SK-N-SH (cell line): ENCODE results near the gene PCK2. TPM values are rescaled to one million over a fixed set of nuclear protein-coding genes. Genes with fewer than 3 reads are reported as not detected.

Source experiments
- CTCF ChIA-PET: fragments of 300-600, 350-600 bp; formaldehyde crosslinking; extraction: SDS; loops from one replicate; lab custom pipeline; 2021; lab: Yijun Ruan, JAX
- POLR2A ChIA-PET: fragments of 350-600 bp; sonication (Branson Sonifier 250); formaldehyde crosslinking; extraction: SDS; loops from one replicate; lab custom pipeline; 2020; ENCODE audit warnings: antibody characterized with exemption, inconsistent platforms; lab: Yijun Ruan, JAX
- DNase-seq: peaks from one replicate; pipeline ENCODE4 v3.0.0; 2012
- H2AFZ ChIP-seq: fragments of 200-600 bp; sonication (generic); 2 replicates; pipeline ENCODE4 v1.8.1; 2016; ENCODE audit warnings: antibody characterized with exemption, mild to moderate bottlenecking, low read depth
- H3F3A ChIP-seq: fragments of 200-600 bp; sonication (generic); replicated peaks from 2 replicates; pipeline ENCODE3; 2016; ENCODE audit warnings: antibody characterized with exemption, mild to moderate bottlenecking; ENCODE audit not compliant: insufficient read depth
- H3K27ac ChIP-seq, 2 experiments: fragments of 200-500 bp in 1 of 2; fragments of 200-600 bp in 1 of 2; sonication (Bioruptor generic) in 1 of 2; sonication (generic), shearing (Covaris generic) in 1 of 2; 2 replicates each; pipeline versions ENCODE4 v1.5.1 to v1.6.1; 2014 to 2016; ENCODE audit warnings: low read depth in 2 of 2, inconsistent platforms in 1 of 2, low read length in 1 of 2, mild to moderate bottlenecking in 1 of 2, mixed read lengths in 1 of 2
- H3K27me3 ChIP-seq: fragments of 200-600 bp; sonication (generic), shearing (Covaris generic); 2 replicates; pipeline ENCODE4 v1.6.1; 2016; ENCODE audit warnings: mixed run types; ENCODE audit not compliant: insufficient read depth
- H3K36me3 ChIP-seq, 2 experiments: fragments of 200-500 bp in 1 of 2; fragments of 200-600 bp in 1 of 2; sonication (Bioruptor generic) in 1 of 2; sonication (generic) in 1 of 2; replicated peaks in 1 of 2; 2 replicates each; pipeline versions ENCODE3 to v1.5.1; 2014 to 2016; ENCODE audit warnings: low read length in 1 of 2, mild to moderate bottlenecking in 1 of 2; ENCODE audit not compliant: insufficient read depth in 2 of 2, control insufficient read depth in 1 of 2
- H3K4me1 ChIP-seq, 2 experiments: fragments of 200-500 bp in 1 of 2; fragments of 200-600 bp in 1 of 2; sonication (Bioruptor generic) in 1 of 2; sonication (generic), shearing (Covaris generic) in 1 of 2; 2 replicates each; pipeline versions ENCODE4 v1.5.1 to v1.6.1; 2014 to 2016; ENCODE audit warnings: low read depth in 1 of 2, low read length in 1 of 2, mixed run types in 1 of 2; ENCODE audit not compliant: insufficient read depth in 2 of 2, control insufficient read depth in 1 of 2
- H3K4me2 ChIP-seq: fragments of 200-600 bp; sonication (generic), shearing (Covaris generic); 2 replicates; pipeline ENCODE4 v1.6.1; 2017; ENCODE audit warnings: mixed run types
- H3K4me3 ChIP-seq, 2 experiments: fragments of 200-500 bp in 1 of 2; fragments of 200-600 bp in 1 of 2; sonication (Bioruptor generic) in 1 of 2; sonication (generic), shearing (Covaris generic) in 1 of 2; 2 replicates each; pipeline versions ENCODE4 v1.5.1 to v1.8.1; 2014 to 2016; ENCODE audit warnings: low read depth in 2 of 2, inconsistent platforms in 1 of 2, low read length in 1 of 2, mild to moderate bottlenecking in 1 of 2, mixed read lengths in 1 of 2, moderate library complexity in 1 of 2
- H3K79me2 ChIP-seq: fragments of 200-600 bp; sonication (generic); 2 replicates; pipeline ENCODE4 v1.8.1; 2017; ENCODE audit warnings: mild to moderate bottlenecking; ENCODE audit not compliant: insufficient read depth
- H3K9ac ChIP-seq: fragments of 200-600 bp; sonication (generic); 2 replicates; pipeline ENCODE4 v1.6.1; 2017; ENCODE audit warnings: mixed run types
- H3K9me2 ChIP-seq: fragments of 200-600 bp; sonication (generic); 2 replicates; pipeline ENCODE4 v1.6.1; 2017; ENCODE audit warnings: mixed run types
- H3K9me3 ChIP-seq: fragments of 200-600 bp; sonication (generic); 2 replicates; pipeline ENCODE4 v1.6.1; 2017; ENCODE audit warnings: mixed run types, mild to moderate bottlenecking, moderate library complexity
- H4K20me1 ChIP-seq: fragments of 200-600 bp; sonication (generic); 2 replicates; pipeline ENCODE4 v1.6.1; 2017; ENCODE audit warnings: mild to moderate bottlenecking, mixed run types; ENCODE audit not compliant: insufficient read depth
- CHD2 ChIP-seq: fragments of 150-350 bp; IDR thresholded peaks from 2 replicates; pipeline ENCODE4 v1.6.1; 2018; ENCODE audit warnings: low read length; ENCODE audit not compliant: partially characterized antibody
- CTCF ChIP-seq: fragments of 200-600 bp; sonication (generic); IDR thresholded peaks from 2 replicates; pipeline ENCODE4 v1.6.1; 2017; ENCODE audit warnings: antibody characterized with exemption, mild to moderate bottlenecking, moderate library complexity
- ELF1 ChIP-seq: IDR thresholded peaks from 2 replicates; pipeline ENCODE4 v1.4.0; 2012
- FOSL2 ChIP-seq: IDR thresholded peaks from 2 replicates; pipeline ENCODE4 v1.4.0; 2012; ENCODE audit warnings: low read depth, mild to moderate bottlenecking, moderate library complexity, borderline replicate concordance
- FOXJ3 ChIP-seq: sonication (generic); formaldehyde crosslinking; IDR thresholded peaks from 2 replicates; pipeline ENCODE4 v1.5.1; 2020; ENCODE audit warnings: mild to moderate bottlenecking, missing genetic modification reagents
- FOXM1 ChIP-seq: IDR thresholded peaks from 2 replicates; pipeline ENCODE4 v1.4.0; 2012; ENCODE audit warnings: low read depth, mild to moderate bottlenecking
- GABPA ChIP-seq: IDR thresholded peaks from 2 replicates; pipeline ENCODE4 v1.4.0; 2012; ENCODE audit warnings: low read depth, mild to moderate bottlenecking
- GATA2 ChIP-seq: sonication (generic); formaldehyde crosslinking; IDR thresholded peaks from 2 replicates; pipeline ENCODE4 v1.5.0; 2020; ENCODE audit warnings: mild to moderate bottlenecking, missing genetic modification reagents
- IRF3 ChIP-seq: fragments of 150-350 bp; IDR thresholded peaks from 2 replicates; pipeline ENCODE4 v1.6.1; 2016; ENCODE audit warnings: mild to moderate bottlenecking, low read depth, low read length
- MEF2A ChIP-seq: IDR thresholded peaks from 2 replicates; pipeline ENCODE4 v1.4.0; 2012; ENCODE audit warnings: low read depth, borderline replicate concordance
- NRF1 ChIP-seq: IDR thresholded peaks from 2 replicates; pipeline ENCODE4 v1.6.1; 2012; ENCODE audit warnings: low read depth, mild to moderate bottlenecking, low read length
- POLR2AphosphoS5 ChIP-seq: IDR thresholded peaks from 2 replicates; pipeline ENCODE4 v1.6.1; 2012; ENCODE audit warnings: low read depth, low read length
- RAD21 ChIP-seq: IDR thresholded peaks from 2 replicates; pipeline ENCODE4 v1.6.1; 2012; ENCODE audit warnings: mild to moderate bottlenecking, low read length
- RCOR1 ChIP-seq: fragments of 150-350 bp; IDR thresholded peaks from 2 replicates; pipeline ENCODE4 v1.6.1; 2017; ENCODE audit warnings: antibody characterized with exemption, low read length
- REST ChIP-seq: IDR thresholded peaks from 2 replicates; pipeline ENCODE4 v1.6.1; 2012; ENCODE audit warnings: mild to moderate bottlenecking, low read depth, low read length, moderate library complexity
- TAF1 ChIP-seq: IDR thresholded peaks from 2 replicates; pipeline ENCODE4 v1.6.1; 2012; ENCODE audit warnings: low read depth, mild to moderate bottlenecking, low read length, moderate library complexity, borderline replicate concordance
- TEAD4 ChIP-seq: IDR thresholded peaks from 2 replicates; pipeline ENCODE4 v1.4.0; 2012; ENCODE audit warnings: mild to moderate bottlenecking, borderline replicate concordance; ENCODE audit not compliant: insufficient read depth
- USF2 ChIP-seq: fragments of 150-350 bp; IDR thresholded peaks from 2 replicates; pipeline ENCODE4 v1.6.1; 2017; ENCODE audit warnings: antibody characterized with exemption, low read length, low read depth, borderline replicate concordance
- YY1 ChIP-seq: IDR thresholded peaks from 2 replicates; pipeline ENCODE4 v1.4.0; 2012; ENCODE audit warnings: low read depth, mild to moderate bottlenecking
- WGBS: methylation state at CpG from one replicate; pipeline ENCODE4 v1.1.6; 2017; ENCODE audit warnings: low lambda C conversion rate; 5-methylcytosine and 5-hydroxymethylcytosine counted together
- polyA plus RNA-seq, 3 experiments: library from polyadenylated mRNA; depleted of rRNA; stranded (reverse); fragments of >200 nt; gene quantifications; 2 replicates each; pipeline ENCODE4 v1.2.3, GENCODE V29; 2012

PCK2 gene
- polyA plus RNA-seq, 1 of the 3 experiments (the other 2 are of a cell fraction) = 16.6 TPM

- H3K4me1 ChIP-seq = peaks cover 0 to 8% of the 10 kb centered on the region in 2 experiments; a peak in 1 of 4 replicates
- H3K27ac ChIP-seq = no peak overlapping the region
- H3K9ac ChIP-seq = no peak overlapping the region
- H3K9me2 ChIP-seq = no peaks in the 10 kb centered on the region
- no peak for DNase-seq
- H4K20me1 ChIP-seq = no peaks in the 10 kb centered on the region
- no peak for TF ChIP-seq YY1
- no peak for TF ChIP-seq MEF2A
- TF ChIP-seq CHD2 = no peak
- no peak for TF ChIP-seq CTCF
- no peak for TF ChIP-seq FOXM1
- TF ChIP-seq REST = no peak
- no peak for TF ChIP-seq FOXJ3 (CRISPR knock-in tag)
- no peak for TF ChIP-seq ELF1
- TF ChIP-seq GATA2 (CRISPR knock-in tag) = no peak
- no peak for TF ChIP-seq TAF1
- no peak for TF ChIP-seq POLR2AphosphoS5
- TF ChIP-seq TEAD4 = no peak
- TF ChIP-seq USF2 = no peak
- TF ChIP-seq NRF1 = no peak
- TF ChIP-seq FOSL2 = no peak
- TF ChIP-seq GABPA = no peak
- no peak for TF ChIP-seq RAD21
- no peak for TF ChIP-seq RCOR1
- TF ChIP-seq IRF3 = no peak
- TF ChIP-seq, all 33 proteins: peak for 0
- no peaks in the 10 kb centered on the region for H3K79me2 ChIP-seq
- no peaks in the 10 kb centered on the region for H3K9me3 ChIP-seq
- WGBS = 100% methylated on average over 2 of the region's 2 CpGs
- H3K4me3 ChIP-seq = no peak overlapping the region
- ChIA-PET POLR2A (interaction anchor here (2.6 kb wide), 1 partner anchor 8 kb away, joined by 12 read pairs; the partner anchor contains the start of gene PSME1), CTCF (interaction anchor here (1.2 to 1.8 kb wide), 2 partner anchors 19 to 69 kb away, joined by 4 to 5 read pairs; no protein-coding TSS in a partner anchor)
- H3K4me2 ChIP-seq = no peak overlapping the region
- H3F3A ChIP-seq = peaks cover 6% of the 10 kb centered on the region
- peaks cover 0 to 1% of the 10 kb centered on the region in 2 experiments for H3K36me3 ChIP-seq
- no peak overlapping the region for H2AFZ ChIP-seq
- H3K27me3 ChIP-seq = no peaks in the 10 kb centered on the region
Observed at GRCh38 chr14:24127673-24128072, 33.6 kb downstream of the PCK2 start.
